WTC11 (cell line): ENCODE measurements around the gene INTS7.

Experiments
- CTCF ChIP-seq: fragments of 200-600 bp; IDR thresholded peaks from 2 replicates; pipeline ENCODE4 v1.8.0; 2022; ENCODE audit warnings: antibody characterized with exemption
- KAT7 ChIP-seq: sonication (generic); formaldehyde crosslinking; IDR thresholded peaks from 2 replicates; pipeline ENCODE4 v1.8.1; 2023; ENCODE audit warnings: missing genetic modification reagents, mild to moderate bottlenecking, borderline replicate concordance
- RELA ChIP-seq: sonication (generic); formaldehyde crosslinking; IDR thresholded peaks from 2 replicates; pipeline ENCODE4 v1.8.1; 2022; ENCODE audit warnings: missing genetic modification reagents, mild to moderate bottlenecking, borderline replicate concordance

- TF ChIP-seq RELA (CRISPR knock-in tag) (no peak), CTCF (no peak), KAT7 (CRISPR knock-in tag) (no peak)
Measured at GRCh38 chr1:211920141-211920572, 115.2 kb downstream of the INTS7 start.
